HepG2 (cell line): ENCODE results near the gene KAT2A.
"Not testable (repeated sequence)": the region's sequence is repeated elsewhere in the genome, so short reads cannot be mapped to it uniquely, and the experiment has no call there.

Experiments
- MYNN ChIP-seq: sonication (generic); formaldehyde crosslinking; IDR thresholded peaks from 2 replicates; pipeline ENCODE4 v1.4.0; 2020; ENCODE audit warnings: mild to moderate bottlenecking, low read depth, missing genetic modification reagents
- NCOA1 ChIP-seq: sonication (generic); formaldehyde crosslinking; IDR thresholded peaks from 2 replicates; pipeline ENCODE4 v1.9.0; 2021; ENCODE audit warnings: missing genetic modification reagents
- RORA ChIP-seq: sonication (generic); formaldehyde crosslinking; IDR thresholded peaks from 2 replicates; pipeline ENCODE4 v1.5.0; 2020; ENCODE audit warnings: mild to moderate bottlenecking, missing genetic modification reagents, moderate library complexity
- TAF1 ChIP-seq: sonication (generic); formaldehyde crosslinking; IDR thresholded peaks from 2 replicates; pipeline ENCODE4 v1.4.0; 2020; ENCODE audit warnings: missing genetic modification reagents
- ZBTB7A ChIP-seq: sonication (generic); formaldehyde crosslinking; IDR thresholded peaks from 2 replicates; pipeline ENCODE4 v1.8.0; 2022; ENCODE audit warnings: mild to moderate bottlenecking, missing genetic modification reagents
- ZNF704 ChIP-seq: sonication (generic); formaldehyde crosslinking; IDR thresholded peaks from 2 replicates; pipeline ENCODE4 v1.8.1; 2023; ENCODE audit warnings: mild to moderate bottlenecking, inconsistent platforms, moderate library complexity, missing genetic modification reagents, borderline replicate concordance
- ZNF740 ChIP-seq: sonication (generic); formaldehyde crosslinking; IDR thresholded peaks from 2 replicates; pipeline ENCODE4 v1.4.0; 2020; ENCODE audit warnings: missing genetic modification reagents

GRCh38 chr17:42140690-42141089 is 19.5 kb upstream of the KAT2A start:
- not testable (repeated sequence) for TF ChIP-seq MYNN, TAF1, ZNF740, ZNF704, ZBTB7A, NCOA1, RORA (CRISPR knock-in tag)
